ENCODE results near the gene SLC6A13.

DNA sequence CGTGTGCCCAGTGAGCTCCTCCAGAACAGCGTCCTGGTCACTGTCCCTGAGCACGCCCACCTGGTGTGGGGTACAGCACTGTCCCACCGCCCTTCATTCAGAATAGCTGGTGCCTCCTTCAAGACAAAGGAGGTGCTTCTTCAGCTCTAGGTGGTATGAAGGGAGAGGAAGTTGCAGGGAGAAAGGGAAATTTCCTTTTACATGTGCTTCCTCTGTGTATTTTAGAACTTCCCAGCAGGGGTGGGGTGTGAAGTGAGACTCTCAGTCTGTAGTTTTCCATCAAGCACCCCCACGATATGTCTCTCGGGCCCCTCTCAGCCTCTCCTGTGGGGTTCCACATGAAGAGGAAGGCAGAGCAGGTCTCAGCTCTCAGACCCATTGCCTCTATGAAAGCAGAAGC, 47.5 kb downstream of the SLC6A13 start:
- no peak for TF ChIP-seq EZH2 (IDR thresholded peaks at IDR 0.05; ENCODE audit: insufficient read depth, poor library complexity, severe bottlenecking)
- no peak for TF ChIP-seq EZH2phosphoT487 (IDR thresholded peaks at IDR 0.05; ENCODE audit: insufficient read depth, low read depth)

Measured in GM23248 (cell line).